HK-2 (cell line): ENCODE data around the gene PTBP1.
"Not testable (repeated sequence)": the region's sequence is repeated elsewhere in the genome, so short reads cannot be mapped to it uniquely, and the experiment has no call there.

Experiments used
- DNase-seq: peaks from one replicate; pipeline ENCODE4 v3.0.0-alpha.2; 2018; ENCODE audit not compliant: unreplicated experiment

PTBP1 gene

DNA sequence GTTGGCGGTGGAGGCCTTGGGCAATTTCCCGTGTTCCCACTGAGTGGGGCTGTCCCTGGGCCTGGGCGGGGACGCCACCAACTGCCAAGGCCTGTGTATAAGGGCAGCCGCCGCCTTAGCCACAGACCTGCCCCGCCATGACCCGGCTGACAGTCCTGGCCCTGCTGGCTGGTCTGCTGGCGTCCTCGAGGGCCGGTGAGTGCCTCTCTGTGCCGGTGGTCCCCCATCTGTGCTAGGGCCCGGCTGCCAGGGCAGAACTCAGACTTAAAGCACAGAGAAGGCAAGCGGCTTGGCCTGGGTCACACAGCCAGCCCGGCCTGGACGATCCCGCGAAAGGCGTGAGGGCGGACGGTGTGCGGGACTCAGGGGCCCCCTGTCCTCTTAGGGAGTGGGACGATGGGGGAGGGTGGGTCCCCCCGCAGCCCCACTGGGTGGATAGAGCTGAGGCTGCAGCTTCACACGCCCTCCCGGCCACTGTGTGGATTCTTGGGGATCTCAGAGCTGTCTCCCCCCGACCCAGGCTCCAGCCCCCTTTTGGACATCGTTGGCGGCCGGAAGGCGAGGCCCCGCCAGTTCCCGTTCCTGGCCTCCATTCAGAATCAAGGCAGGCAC lies 30.6 kb downstream of the PTBP1 start, which contains the start of gene AZU1:
Gene AZU1, plus strand, starts transcription at position 128 of the 612 bp plus-strand sequence. Its CDS starts 10 bp downstream, at position 138.
- no peak for DNase-seq

DNA sequence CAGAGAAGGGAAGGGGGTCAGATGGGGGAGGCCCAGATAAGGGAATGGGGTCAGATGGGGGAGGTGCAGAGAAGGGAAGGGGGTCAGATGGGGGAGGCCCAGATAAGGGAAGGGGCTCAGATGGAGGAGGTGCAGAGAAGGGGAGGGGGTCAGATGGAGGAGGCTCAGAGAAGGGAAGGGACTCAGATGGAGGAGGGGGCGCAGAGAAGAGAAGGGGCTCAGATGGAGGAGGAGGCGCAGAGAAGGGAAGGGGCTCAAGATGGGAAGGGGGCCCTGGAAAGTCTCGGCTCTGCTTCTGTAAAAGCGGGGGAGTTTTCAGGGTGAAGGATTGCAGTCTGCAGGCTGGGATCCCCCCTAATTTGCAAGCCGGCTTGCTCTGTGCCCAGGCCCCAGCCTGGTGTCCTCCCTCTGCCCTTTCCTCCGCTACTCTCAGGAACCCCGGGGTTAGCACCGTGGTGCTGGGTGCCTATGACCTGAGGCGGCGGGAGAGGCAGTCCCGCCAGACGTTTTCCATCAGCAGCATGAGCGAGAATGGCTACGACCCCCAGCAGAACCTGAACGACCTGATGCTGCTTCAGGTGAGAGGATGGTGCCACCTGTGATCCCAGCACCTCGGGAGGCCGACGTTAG lies 32.0 kb downstream of the PTBP1 start:
- no peak for DNase-seq

DNA sequence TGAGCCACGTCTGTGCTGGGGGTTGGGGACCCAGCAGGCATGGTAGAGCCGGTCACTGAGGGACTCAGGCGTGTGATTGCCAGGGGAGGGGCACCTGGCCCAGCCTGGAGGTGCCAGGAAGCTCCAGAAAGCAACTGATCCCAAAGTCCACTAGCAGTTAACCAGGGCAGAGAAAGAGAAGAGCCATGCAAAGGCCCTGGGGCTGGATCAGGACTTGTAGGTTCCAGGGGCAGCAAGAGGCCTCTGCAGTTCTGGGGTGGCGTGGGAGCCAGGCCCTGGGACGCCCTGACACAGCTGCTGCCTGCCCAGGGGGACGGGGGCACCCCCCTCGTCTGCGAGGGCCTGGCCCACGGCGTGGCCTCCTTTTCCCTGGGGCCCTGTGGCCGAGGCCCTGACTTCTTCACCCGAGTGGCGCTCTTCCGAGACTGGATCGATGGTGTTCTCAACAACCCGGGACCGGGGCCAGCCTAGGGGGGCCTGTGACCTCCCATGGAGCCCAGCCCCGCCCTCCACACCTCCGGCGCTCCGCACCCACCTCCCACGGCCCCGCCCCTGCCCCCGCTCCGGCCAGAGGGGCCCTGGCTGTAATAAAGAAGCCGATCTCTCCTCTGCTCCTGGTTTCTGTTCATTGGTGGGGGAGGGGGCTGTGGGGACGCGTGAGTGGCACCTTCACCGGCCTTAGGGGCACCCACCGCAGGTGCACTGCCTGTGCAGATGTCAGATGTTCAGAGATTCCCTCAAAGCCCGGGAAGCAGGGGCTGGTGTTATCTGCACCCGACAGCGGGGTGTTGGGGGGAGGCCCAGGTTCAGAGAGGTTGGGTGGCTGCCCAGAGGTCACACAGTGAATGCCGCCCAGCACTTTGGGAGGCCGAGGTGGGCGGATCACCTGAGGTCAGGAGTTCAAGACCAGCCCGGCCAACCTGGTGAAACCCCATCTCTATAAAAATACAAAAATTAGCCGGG lies 34.4 kb downstream of the PTBP1 start:
- no peak for DNase-seq

DNA sequence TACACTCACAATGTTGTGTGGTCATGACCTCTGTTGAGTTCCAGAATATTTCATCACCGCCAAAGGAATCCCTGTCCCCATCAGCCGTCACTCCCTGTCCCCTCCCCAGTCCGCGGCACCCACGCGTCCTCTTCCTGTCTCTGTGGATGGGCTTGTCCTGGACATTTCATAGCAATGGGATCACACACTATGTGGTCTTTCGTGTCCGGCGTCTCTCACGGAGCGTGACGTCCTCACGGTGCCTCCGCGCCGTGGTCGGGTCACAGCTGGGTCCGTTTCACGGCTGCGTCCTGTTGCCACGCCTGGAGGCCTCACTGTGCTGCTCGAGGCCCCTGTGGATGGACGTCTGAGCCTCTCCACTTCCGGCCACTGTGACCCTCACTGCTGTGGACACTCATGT lies 37.0 kb downstream of the PTBP1 start:
- DNase-seq, result no peak

DNA sequence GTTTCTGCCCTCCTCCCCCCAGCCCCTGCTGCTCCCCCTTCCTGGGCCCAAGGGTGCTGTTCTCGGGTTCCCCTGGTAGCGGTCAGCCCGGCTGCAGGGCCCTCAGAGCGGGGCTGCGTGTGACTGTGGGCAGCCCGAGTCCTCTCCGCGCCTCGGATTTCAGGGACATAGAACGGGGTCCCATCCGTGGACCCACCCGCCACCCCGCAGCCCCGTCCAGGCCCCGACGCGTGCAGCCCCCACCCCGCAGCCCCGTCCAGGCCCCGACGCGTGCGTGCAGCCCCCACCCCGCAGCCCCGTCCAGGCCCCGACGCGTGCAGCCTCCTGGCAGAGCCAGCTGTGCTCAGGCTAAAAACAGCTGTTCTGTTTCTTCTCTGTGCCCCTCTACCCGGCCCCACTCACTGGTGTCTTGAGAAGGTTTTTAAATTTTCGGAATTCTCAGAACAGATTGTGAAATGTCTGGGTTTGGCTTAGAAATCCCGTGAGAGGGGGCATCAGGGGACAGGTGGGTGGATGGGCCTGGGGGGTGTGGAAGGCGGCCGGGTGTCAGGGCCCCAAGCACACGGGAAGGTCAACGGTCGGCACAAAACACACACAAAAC lies 38.1 kb downstream of the PTBP1 start:
- DNase-seq, result no peak

DNA sequence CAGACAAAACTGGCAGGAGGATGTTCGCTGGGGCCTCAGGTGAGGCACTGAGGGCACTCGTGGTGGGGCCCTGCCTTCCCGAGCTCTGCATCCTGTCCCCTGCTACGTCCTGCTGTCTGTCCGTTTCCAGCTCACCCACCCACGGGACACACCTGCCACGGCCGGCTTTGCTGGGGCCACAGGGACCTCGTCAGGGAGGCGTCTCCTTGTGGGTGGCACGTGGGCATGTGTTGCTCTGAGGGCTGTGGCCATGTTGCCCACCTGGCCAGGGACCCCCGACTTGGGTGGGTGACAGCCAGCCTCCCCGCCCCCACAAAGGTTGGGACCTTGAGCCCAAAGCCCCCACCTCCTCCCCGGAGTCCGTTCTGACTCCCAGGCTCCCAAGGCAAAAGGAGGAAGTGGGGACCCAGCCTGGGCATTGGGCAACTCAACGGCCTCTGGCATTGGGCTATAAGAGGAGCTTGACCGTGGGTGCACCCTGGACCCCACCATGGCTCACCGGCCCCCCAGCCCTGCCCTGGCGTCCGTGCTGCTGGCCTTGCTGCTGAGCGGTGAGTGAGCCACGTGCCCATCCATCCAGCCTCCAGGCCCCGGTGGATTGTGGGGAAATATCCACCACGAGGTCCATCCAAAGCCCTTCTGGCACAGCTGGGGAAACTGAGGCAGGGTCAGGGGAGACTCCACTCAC lies 43.4 kb downstream of the PTBP1 start, which contains the start of gene PRTN3:
Gene PRTN3, plus strand, starts transcription at position 481 of the 688 bp plus-strand sequence. Its CDS starts 10 bp downstream, at position 491.
- DNase-seq, result no peak

DNA sequence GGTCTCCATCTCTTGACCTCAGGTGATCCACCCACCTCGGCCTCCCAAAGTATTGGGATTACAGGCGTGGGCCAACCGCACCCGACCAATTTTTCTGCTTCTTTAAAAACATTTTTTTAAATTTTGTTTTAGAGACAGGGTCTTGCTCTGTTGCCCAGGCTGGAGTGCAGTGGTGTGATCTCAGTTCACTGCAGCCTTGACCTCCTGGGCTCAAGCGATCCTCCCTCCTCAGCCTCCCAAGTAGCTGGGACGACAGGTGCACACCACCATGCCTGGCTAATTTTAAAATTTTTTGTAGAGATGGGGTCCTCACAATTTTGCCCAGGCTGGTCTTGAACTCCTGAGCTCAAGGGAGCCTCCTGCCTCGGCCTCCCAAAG lies 45.5 kb downstream of the PTBP1 start:
- not testable (repeated sequence) for DNase-seq

DNA sequence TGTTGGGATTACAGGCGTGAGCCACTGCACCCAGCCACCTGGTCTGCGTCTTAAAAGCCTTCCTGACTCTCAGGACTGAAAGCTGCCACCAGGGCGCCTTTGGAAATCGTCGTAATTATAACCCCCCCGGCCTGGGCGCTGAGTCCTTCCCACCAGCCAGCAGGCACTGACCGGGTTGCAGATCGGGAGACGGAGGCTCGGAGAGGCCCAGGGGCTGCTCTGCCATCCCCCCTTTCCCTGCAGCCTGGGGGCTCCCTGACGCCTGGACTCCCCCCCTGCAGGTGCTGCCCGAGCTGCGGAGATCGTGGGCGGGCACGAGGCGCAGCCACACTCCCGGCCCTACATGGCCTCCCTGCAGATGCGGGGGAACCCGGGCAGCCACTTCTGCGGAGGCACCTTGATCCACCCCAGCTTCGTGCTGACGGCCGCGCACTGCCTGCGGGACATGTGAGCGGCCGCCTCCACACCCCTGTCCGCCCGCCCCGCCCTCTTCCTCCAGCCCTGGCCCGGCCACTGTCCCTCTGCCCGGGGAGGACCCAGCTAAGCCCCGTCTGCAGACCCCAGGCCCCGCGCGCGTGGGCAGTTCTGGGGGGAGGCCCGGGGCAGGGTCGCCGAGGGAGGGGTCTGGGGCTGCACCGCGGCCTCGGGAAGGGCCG lies 46.1 kb downstream of the PTBP1 start:
- DNase-seq, result peak; percentile 43

DNA sequence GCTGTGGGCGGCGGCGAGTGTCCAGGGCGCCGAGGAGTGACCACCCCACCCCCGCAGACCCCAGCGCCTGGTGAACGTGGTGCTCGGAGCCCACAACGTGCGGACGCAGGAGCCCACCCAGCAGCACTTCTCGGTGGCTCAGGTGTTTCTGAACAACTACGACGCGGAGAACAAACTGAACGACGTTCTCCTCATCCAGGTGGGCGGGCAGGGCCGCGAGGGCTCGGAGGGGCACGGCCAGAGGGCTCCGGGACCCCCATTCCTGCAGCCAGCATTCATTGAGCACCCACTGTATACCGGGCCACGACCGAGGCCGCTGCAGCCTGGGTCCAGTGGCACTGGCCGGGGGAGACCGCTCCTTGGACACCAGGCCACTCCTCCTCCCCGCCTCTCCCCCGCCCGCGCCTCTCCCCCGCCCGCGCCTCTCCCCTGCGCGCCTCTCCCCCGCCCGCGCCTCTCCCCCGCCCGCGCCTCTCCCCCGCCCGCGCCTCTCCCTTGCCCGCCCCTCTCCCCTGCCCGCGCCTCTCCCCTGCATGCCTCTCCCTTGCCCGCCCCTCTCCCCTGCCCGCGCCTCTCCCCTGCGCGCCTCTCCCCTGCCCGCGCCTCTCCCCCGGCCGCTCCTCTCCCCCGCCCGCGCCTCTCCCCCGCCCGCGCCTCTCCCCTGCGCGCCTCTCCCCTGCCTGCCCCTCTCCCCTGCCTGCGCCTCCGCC lies 46.7 kb downstream of the PTBP1 start:
- no peak for DNase-seq

DNA sequence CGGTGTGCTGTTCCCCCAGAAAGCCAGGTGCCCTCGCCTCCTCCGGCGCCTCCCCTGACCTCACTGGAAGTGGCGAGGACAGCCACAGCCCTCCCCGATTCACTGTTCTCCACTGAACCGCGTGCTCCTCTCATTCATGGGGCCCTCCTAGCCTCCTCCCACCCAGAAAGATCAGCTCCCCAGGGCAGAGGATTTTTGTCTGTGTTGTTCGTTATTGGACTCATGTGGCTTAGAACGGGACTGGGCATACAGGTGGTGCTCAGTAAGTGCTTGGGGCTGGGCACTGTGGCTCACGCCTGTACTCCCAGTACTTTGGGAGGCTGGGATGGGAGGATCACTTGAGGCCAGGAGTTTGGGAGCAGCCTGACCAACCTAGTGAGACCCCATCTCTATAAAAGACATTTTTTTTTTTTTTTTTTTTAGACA lies 47.3 kb downstream of the PTBP1 start:
- DNase-seq, result no peak

DNA sequence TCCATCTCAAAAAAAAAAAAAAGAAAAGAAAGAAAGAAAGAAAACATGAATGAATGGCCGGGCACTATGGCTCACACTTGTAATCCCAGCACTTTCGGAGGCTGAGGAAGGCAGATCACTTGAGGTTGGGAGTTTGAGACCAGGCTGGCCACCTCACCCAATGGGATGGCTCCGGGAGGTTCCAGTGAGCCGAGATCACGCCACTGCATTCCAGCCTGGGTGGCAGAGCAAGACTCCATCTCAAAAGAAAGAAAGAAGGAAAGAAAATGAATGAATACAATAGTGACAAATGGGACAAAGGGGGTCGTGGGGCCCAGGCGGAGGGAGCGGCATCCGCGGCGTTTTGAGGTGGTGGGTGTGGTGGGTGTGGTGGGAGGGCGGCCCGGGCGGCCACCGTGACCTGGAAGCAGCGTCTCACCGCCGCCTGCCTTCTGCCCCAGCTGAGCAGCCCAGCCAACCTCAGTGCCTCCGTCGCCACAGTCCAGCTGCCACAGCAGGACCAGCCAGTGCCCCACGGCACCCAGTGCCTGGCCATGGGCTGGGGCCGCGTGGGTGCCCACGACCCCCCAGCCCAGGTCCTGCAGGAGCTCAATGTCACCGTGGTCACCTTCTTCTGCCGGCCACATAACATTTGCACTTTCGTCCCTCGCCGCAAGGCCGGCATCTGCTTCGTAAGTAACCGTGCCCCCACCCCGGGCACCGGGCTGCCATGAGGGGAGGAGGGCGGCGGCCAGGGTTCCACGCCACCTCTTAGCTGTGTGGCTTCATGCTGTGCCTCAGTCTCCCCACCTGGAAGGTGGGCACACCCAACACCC lies 48.7 kb downstream of the PTBP1 start:
- DNase-seq, result no peak

DNA sequence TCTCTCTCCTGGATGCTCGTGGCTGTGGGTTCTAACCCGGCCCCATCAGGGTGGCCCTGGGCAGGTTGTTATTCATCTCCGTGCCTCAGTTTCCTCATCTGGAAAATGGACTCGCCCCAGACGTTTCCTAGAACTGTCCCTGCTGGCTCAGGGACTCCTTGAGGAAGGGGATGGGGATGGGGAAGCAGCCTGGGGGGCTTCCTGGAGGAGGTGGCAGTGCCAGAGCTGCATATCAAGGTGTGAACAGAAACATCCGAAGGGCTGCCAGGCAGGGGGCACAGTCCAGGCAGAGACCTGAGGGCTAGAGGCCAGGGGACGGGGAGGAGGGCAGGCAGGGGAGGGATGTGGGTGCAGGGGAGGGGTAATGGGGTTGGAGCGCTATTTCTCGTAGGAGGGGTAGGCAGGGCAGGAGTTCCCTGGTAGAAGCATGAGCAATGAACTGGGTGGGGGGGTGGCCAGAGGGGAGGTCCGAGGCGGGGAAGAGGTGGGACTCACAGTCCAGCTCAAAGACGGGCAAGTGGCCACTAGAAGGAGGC lies 51.2 kb downstream of the PTBP1 start:
- DNase-seq, result no peak

DNA sequence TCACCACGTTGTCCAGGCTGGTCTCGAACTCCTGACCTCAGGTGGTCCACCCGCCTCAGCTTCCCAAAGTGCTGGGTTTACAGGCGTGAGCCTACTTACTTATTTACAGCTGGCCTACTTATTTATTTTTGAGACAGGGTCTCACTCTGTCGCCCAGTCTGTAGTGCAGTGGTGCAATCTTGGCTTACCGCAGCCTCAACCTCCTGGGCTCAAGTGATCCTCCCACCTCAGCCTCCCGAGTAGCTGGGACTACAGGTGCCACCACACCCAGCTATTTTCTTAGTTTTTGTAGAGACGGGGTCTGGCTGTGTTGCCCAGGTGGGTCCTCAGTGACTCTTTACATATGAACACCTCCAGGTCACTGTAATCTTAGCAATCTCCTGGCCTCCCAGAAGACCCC lies 51.9 kb downstream of the PTBP1 start:
- DNase-seq, result not testable (repeated sequence)

DNA sequence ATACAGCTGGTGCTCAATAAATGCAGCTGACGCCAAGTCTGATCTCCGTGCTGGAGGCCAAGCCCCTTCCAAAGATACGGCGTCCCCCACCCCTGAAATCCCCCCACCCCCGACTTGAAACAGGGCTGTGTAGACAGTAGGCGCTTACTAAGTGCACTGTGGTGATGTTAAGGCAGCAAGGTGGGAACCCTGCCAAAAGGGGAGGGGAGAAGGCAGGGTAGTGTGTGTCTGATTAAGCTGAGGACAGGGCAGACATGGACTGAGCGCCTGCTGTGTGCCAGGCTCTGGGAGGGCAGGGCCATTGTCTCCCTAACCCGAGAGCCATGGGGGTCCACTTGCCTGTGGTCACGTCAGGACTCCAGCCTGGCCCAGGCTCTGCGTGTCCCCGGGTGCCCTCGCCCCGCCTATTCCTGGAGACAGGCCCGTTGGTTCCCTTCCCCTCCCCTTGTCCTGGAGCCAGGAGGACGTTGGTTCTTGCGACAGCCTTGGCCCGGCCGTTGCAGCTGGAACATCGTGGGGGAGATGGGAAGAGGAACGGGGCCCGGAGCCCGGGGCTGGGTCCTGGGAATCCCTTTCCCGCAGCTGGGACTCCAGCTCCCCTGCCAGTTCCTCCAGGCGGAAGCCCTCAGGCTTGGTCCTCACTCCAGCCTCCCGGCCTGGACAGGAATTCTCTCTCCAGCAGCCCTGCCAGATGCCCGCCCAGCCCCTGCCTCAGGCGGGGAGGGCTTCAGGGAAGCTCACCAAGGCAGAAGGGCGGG lies 53.1 kb downstream of the PTBP1 start:
- peak; percentile 62 for DNase-seq

DNA sequence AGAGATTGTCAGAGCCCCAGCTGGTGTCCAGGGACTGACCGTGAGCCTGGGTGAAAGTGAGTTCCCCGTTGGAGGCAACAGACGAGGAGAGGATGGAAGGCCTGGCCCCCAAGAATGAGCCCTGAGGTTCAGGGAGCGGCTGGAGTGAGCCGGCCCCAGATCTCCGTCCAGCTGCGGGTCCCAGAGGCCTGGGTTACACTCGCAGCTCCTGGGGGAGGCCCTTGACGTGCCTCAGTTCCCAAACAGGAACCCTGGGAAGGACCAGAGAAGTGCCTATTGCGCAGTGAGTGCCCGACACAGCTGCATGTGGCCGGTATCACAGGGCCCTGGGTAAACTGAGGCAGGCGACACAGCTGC lies 53.7 kb downstream of the PTBP1 start:
- no peak for DNase-seq

DNA sequence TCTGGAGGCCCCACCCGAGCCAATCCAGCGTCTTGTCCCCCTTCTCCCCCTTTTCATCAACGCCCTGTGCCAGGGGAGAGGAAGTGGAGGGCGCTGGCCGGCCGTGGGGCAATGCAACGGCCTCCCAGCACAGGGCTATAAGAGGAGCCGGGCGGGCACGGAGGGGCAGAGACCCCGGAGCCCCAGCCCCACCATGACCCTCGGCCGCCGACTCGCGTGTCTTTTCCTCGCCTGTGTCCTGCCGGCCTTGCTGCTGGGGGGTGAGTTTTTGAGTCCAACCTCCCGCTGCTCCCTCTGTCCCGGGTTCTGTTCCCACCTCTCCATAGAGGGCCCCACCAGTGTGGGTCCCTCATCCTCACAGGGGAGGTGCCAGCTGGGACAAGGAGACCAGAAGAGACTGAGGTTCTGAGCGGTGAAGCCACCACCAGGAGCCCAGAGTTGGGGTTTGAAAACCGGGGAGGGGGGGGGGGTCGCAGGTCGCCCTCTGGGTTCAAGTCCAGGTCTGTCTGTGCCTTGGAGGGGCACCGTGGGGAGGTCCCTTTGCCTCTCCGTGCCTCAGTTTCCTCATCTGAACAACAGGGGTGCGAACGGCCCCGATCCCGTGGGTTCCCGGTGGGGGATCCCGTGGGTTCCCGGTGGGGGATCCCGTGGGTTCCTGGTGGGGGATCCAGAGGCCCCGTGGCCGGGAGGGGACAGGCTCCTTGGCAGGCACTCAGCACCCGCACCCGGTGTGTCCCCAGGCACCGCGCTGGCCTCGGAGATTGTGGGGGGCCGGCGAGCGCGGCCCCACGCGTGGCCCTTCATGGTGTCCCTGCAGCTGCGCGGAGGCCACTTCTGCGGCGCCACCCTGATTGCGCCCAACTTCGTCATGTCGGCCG lies 55.1 kb downstream of the PTBP1 start, which contains the start of gene ELANE:
Gene ELANE, plus strand, starts transcription at position 168 of the 878 bp plus-strand sequence. Its CDS starts 26 bp downstream, at position 194.
- no peak for DNase-seq

DNA sequence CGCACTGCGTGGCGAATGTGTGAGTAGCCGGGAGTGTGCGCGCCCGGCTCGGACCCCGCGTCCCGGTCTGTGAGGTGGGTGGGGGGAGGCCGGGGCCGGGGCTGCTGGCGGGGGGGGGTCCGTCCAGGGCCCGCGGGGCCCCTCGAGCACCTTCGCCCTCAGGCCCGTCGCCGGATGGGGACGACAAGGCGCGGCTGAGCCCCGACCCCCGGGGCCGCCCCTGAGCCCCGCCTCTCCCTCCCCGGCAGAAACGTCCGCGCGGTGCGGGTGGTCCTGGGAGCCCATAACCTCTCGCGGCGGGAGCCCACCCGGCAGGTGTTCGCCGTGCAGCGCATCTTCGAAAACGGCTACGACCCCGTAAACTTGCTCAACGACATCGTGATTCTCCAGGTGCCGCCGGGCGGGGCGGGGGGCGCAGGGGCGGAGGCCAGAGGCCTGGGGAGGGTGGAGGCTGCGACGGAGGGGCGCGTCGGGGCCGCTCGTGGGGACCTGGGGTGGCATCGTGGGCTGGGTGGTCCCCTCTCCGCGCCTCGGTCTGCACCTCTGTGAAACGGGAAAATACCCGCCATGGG lies 55.8 kb downstream of the PTBP1 start:
- DNase-seq, result no peak
